GDM1 (cell line): ENCODE results near the gene STK17B.
"Not testable (repeated sequence)": the region's sequence is repeated elsewhere in the genome, so short reads cannot be mapped to it uniquely, and the experiment has no call there.

Experiments used
- DNase-seq: peaks from one replicate; lab custom pipeline; 2025; lab: John Stamatoyannopoulos, UW

Gene STK17B

DNA sequence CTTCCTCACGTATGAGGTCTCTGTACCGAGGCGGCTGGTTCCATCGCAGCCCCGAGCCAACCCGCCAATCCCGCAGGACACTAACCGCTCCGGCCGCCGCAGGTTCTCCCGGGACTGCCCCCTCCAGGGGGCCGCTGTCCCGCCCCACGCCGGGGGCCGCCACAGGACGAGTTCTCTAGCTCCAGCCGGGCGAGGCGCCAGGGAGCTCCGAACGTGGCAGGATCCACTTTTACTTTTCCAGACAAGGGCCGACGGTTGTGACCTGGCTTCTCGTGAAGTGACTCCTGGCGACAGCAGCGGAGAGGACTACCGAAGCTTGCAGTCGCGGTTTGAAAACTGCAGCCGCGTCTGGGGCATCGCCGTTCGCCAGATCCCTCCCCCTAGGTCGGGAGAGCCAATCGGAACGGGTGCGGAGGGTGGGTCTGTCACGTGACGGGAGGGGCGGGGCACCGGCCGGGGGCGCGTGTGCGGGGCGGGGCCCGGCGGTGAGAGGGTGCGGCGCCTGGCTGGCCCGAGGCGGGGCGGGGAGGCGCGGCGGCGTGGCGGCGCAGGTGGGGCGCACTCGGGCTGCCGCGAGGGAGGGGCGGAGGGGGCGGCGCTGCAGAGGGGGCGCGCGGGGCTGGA, at the start of gene STK17B:
Gene STK17B, minus strand, starts transcription at position 331 of the 624 bp plus-strand sequence. CDS start 8,195 bp downstream, outside the sequence.
- DNase-seq, result peak; percentile 94

DNA sequence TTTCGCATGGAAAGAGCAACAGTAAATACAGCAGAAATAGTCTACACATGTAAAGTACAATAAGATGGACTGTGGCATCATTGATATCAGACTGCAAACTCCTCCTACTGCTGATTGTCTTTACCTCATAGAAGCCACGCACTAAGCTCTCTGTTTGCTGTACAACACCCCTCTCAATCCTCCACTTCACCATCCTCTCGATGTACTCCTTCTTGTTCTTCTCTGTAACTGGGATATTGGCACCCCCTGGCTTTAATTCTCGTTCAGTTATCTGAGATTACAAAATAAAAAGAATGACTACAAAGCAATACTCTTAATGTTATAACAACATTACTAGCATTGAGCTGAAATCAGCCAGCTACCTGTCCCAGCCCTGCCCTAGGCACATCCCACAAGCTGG, 49.3 kb upstream of the STK17B start:
- DNase-seq, result no peak

DNA sequence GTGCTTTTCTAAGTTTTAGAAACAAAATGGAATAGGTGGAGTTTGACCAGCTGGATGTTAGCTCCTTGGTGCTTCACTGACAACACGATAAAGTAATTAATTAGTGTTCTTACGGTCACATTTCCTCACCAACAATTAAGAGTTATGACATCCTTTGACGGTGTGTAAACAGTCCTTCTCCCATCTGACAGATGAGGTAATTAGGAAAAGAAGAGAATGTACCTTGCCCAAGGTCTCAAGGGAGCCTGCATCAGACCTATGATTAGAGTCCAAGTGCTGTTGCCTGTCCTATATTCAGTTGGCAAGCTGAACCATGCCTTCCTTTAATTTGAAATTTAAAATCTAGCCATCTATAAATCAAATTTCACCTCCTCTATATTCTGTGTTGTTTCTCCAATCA, 48.3 kb upstream of the STK17B start:
- no peak for DNase-seq

DNA sequence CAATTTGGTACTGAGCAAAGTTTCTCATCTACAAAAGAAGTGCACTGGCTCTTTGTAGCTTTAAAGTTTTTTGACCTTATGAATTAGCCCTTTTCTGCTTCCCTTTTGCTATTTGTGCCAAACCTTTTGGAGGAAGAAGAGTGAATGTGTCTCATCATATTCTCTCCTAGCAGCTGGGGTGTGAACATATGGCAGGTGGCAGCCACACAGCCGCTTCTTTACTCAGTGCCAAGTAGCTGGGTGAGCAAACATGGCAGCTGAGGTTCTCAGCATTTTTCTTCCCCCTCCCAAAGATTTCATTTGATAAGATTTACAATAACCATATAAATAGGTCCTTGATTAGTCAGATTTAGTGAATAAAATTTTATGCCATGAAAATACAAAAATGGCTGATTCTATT, 46.7 kb upstream of the STK17B start:
- no peak for DNase-seq

DNA sequence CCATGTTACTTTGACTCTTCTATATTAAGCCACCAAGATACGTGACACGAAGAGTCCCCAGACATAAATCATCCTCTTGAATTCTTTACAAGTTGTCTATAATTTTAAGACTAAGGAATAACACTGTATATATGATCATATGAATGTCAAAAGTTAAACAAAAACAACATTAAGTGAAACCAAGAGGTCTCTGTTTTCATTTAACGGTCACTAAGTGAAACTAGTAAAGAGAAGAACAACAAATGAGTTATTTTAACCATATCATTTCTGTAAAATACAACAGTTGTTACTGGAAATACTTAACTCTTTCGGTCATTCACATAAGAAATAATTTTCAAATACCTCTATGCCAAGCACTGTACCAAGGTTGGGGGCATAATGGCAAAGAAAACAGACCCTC, 45.7 kb upstream of the STK17B start:
- DNase-seq, result no peak

DNA sequence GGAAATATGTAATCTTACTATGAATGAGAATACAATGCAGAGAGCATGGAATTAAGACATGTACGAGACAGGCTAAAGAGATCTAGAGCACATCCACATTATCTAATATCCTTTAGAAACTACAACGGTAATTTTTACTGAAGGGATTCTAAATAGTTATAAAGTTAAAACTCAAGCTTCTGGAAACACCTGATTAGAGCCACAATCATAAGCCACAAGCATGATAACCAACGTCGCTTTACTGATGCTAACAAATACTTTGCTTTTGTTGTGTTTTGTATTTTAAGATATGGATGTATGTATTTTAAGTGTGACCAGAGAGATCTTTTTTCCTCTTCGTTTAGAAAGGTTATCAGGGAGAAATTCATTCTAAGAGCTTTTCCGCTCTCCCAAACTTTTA, 44.0 kb upstream of the STK17B start:
- no peak for DNase-seq

DNA sequence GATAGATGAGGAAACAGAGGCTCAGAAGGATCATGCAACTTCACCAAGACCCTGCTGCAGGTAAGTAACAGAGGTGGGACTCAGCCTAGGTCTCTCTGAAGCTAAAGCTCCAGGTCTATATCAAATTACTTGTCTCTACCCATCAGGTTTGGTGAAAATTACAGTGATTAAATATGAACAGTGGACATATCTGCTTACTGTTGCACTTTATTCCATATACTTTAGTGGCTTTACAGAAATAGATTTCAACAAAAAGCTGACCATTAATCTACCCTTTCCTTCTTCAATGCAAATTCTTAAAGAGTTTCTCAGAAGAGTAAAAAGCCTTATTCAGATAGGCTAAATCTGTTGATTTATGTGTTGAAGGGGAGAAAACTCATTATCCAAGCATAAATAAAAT, 42.8 kb upstream of the STK17B start:
- DNase-seq, result no peak

DNA sequence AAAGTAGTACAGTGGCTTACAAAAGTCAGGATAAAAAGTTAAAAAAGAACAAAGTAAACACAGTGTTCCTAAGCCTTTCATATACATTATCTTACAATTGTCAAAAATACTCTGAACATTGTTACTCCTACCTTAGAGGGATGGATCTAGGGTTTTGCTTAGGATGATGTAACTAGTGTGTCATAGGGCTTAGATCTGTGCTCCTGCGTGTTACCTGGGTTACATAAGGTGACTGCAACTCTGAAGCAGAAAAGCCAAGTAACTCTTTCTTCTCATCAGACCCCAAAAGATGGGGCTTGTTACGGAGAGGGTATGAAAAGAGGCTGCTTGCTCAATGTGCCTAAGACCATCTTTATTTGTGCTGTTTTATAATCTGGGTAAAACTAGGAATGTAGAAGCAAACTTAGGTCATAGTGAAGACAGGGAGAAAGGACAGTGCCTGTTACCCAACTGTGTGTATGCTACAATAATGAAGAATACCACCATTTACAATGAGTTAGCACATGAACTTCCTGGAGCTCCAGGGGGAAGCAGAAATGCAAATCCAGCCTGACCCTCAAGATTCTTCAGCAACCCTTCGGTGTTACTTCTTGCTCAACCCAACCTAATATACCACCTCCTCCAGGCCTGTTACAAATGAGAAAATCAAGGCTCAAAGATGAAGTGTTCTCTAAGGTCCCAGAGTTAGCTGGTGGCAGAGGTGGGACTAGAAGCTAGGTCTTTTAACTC, 42.0 kb upstream of the STK17B start:
- no peak for DNase-seq

DNA sequence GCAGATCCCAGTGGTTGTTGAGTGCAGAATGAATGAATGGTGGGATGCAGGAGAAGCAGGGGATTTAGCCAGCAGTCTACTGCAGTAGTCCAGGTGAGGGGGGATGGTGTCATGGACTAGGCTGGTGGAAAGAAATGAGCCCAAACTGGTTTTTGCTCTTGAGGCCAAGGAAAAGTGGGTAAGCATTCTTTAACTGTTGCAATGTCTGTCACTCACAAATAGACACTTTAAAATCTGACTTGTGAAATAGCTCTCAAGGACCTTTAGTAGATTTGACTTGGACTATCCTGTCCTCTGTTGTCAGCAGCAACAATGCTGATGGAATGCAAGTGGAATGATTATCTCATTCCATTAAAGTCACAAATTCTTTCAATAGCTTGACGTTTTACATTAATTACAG, 37.5 kb upstream of the STK17B start:
- no peak for DNase-seq

DNA sequence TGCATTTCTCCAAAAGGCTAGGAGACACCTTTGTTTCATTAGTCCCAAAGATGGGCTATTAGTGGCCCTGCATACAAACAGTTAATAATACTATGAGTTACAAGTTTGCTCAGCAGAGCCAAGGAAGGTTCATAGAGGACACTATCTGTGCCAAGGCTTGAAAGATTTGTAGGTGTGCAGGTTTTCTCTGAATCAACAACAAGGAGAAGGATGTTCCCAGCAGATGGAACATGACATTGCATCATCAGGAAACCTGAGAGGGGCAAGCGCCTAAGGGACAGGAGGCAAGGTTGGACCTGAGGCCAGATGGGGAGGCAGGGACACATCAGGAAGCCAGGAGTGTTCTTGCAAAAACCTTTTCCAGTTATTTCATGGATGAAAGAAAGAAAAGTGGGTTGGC, 35.4 kb upstream of the STK17B start:
- DNase-seq, result no peak

DNA sequence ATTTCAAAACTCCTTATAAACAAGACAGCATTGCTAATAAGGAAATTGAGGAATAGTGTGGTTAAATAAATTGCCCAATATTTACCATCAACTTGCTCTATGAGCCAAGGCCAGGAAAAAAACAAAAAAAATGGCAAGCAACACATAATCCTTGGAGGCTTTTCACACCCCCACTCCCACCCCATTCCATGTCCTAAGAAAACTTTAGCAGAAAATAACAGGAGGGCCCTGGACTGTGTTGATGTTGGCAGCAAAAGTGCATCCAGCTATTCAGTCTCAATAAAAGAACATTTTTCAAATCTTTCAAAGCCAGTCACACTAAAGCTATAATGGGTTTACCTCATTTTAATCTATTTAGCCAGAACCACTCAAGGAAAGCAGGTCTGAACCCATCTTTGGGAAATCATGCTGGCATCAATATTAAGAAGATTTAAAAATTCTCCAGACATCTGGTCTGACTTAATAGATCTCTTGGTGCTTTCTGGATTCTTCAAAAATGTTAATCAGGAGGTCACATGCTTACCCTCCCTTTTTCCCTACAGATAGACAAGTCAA, 34.6 kb upstream of the STK17B start:
- DNase-seq, result no peak

DNA sequence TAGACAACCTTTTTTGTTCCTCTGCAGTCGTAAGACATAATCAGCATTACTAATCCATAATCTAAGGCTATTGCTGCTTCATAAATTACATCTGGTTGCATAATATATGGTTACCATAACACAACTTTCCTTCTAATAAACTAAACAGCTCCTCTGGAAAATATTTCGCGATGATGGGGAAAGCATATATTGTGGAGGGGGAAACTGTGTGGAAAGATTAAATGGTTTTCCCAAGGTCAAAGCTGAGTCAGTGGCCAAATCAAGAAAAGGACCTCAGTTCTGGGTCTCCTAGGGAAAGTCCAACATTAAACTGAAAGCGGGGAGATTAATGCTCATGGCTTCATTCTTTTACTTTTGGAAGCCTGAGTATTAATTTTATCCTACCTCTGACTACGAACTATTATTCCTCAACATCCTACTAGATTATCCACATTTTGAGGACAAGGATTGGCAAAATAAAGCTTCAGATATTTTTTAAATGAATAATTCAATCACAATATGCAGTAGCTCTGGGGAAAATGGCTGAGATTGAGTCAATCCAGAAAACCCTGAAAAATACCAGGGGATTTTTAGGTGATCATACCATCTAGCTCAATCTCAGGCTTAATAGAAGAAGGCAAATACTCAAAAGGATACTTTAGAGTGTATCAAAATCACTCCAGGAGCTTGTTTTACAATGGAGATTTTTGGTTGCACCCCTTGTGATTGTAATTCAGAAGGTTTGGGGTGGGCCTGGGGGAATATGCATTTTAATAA, 33.8 kb upstream of the STK17B start:
- no peak for DNase-seq

DNA sequence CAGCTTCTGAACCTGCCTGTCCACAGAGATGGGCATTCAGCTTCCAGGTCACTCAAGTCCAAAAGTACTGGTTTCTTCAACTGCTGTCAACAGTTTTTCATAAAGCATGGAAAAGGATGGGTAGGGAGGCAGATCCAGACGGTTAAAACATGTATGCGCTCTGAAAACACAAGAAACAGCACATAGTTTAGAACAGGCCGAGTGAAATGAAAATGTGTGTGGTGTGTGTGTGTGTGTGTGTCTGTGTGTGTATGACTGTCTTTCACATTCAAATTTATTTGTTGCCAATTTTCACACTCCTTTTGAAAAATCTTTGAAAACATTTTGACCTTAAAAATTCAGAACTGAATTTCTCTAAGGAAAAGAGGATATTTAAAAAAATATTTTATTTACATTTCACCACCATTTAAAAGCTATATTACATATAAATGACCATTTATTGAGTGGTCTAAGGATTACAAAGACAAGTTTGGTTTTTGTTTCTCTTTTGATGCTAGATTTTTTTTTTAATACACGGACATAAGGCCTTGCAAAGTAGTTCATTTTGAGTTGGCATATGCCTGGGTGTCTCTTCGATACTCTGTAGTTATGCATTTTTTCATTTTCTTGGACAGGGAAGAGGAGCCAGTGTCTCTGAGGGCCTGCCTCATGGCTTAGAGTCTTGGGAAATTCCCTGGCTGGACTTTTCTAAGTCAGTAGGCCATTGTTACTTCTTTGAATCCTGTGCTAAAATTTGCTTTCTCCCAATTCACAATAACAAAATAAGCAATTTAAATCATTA, 30.0 kb upstream of the STK17B start:
- no peak for DNase-seq

DNA sequence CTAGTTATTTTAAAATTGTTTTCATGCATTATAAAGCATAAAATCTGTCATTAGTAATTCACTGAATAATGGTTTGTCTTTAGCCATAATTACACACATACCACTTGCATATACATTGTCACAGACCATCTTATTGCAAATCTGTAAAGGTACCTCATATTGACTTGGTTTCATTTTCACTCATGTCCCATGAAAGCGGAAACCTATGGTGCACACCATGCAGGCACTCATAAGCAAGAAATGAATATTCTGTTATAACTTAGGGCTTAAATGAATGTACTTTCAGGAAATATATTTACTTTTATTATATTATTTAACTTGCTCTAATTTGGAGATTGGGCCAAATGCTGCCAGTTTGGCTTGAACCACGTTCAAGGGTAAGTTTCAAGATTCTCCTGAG, 29.2 kb upstream of the STK17B start:
- no peak for DNase-seq

DNA sequence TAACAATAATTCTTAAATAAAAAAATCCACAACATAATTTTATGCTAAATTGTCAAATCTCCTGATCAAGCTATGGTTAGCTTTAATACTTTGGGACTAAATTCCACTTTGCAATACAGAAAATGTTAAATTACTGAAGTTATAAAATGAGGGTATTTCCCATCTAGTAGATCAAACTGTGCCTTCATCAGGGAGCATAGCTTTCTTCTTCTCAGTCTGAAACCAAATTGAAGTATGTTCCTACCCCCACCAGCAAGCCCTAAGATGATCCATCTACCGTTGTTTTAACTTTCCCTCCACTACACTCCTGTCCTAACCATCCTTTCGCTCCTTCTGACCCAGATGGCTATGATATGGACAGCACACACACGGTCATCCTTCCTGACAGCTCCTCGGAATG, 24.4 kb upstream of the STK17B start:
- no peak for DNase-seq

DNA sequence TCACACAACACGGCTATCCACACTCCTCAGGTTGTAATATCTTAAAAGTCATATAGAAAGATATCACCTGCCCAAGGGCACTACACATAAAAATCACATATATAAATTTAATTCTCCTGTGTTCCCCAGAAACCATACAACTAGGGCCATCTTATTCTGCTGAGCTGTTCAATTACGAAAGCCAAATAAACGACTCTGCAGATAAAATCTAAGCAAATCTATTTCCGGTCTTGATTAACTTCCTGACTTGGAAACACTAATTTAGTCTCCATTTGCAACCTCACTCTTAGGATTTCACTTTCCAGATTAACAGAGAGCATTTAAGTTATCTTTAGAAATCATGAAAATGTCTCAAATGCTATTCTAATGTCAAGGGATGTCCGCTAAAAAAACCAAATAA, 23.9 kb upstream of the STK17B start:
- DNase-seq, result no peak

DNA sequence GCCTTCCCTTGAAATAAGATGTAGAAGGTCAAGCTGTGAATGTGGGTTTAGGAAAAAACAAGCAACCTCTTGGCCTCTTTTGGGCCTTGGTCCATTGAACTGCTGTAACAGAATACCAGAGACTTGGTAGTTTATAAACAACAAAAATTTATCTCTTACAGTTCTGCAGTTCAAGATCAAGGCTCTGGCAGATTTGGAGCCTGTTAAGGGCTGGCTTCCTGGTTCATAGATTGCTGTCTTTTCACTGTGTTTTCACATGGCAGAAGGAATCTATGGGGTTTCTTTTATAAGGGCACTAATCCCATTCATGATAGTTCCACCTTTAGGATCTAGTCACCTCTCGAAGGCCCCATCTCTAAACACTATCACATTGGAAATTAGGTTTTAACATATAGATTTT, 20.2 kb upstream of the STK17B start:
- no peak for DNase-seq

DNA sequence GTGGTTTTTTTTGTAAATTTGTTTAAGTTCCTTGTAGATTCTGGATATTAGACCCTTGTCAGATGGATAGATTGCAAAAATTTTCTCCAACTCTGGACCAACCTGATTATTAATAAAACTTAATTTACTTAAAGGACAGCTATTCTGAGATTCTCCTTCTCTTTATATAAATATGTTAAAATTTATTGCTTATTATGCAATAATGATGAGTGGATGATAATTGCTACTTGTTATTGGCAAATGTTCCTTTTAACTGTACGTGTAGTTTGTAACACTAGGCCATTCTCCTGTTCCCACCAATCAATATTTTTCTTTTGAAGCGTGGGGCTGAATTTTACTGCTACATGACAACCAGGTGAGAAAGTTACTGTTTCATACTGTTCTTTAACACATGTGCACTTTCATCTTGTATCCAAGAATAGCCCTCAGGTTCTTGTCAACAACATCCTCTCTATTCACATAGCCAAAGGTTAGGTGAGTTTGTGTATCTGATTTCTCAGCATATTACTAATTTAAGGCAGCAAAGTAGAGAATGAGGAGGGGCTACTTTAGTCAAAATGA, 16.6 kb upstream of the STK17B start:
- no peak for DNase-seq

DNA sequence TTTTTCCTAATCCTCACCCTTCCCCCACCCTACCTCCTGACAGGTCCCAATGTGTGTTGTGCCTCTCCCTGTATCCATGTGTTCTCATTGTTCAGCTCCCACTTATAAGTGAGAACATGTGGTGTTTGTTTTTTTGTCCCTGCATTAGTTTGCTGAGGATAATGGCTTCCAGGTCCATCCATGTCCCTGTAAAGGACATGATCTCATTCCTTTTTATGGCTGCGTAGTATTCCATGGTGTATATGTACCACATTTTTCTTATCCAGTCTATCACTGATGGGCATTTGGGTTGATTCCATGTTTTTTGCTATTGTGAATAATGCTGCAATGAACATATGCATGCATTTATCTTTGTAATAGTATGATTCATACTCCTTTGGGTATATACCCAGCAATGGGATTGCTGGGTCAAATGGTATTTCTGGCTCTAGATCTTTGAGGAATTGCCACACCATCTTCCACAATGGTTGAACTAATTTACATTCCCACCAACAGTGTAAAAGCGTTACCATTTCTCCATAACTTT, 15.9 kb upstream of the STK17B start:
- DNase-seq, result not testable (repeated sequence)

DNA sequence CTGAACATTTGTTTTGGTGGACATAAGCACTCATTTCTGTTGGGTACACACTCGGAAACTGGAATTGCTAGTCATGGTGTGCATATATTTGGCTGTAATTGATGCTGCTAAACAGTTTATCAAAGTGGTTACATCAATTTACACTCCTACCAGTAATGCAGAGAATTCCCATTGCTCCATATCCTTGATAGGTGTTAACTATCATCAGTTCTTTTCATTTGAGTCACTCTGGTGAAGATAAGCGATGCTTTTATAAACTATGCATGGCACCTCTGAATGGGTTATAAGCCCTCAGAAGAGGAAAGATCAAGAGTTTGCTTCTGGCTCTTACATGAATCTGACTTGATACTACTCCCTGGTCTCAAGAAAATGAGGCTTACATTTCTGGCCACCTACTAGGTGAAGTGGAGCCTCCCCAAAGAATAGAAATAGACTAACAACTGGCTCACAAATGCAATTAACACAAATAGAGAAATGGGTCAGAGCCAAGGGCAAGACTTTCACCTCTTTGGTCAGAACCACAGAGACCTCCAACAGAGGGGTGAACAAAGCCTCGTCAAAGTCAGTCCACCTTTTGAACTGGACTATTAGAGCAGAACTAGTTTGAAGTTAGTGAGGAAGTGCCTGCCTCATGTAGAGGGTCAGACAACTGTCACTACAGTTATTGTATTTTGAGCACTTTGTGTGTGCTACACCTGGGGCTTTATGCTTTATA, 15.0 kb upstream of the STK17B start:
- no peak for DNase-seq

DNA sequence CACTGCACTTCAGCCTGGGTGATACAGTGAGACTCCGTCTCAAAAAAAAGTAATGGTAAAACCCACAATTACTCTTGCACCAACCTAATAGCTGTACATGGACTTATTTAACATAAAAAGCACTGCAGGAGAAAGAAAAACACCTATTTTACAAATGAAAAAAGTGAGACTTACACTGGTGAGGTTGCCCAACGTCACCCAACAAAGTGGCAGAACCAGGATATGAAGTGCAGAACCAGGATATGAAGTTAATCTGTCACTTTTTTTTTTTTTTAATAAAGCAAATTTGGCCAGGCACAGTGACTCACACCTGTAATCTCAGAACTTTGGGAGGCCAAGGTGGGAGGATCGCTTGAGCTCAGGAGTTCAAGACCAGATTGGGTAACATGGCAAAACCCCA, 13.5 kb upstream of the STK17B start:
- no peak for DNase-seq
